AG10803 (cell line): ENCODE results near the gene RENBP.

Experiments
- DNase-seq: peaks from one replicate; pipeline ENCODE4 v3.0.0; 2010; ENCODE audit warnings: low read depth
- H3K4me3 ChIP-seq: 2 replicates; pipeline ENCODE4 v1.5.1; 2011; ENCODE audit warnings: mild to moderate bottlenecking, low read length, control low read depth
- TF ChIP-seq, protein P1 (sequence below): conservative IDR thresholded peaks from 2 replicates; pipeline ENCODE4 v1.5.1; 2011; ENCODE audit warnings: mild to moderate bottlenecking, low read length, control low read depth, inconsistent platforms

Gene RENBP

DNA sequence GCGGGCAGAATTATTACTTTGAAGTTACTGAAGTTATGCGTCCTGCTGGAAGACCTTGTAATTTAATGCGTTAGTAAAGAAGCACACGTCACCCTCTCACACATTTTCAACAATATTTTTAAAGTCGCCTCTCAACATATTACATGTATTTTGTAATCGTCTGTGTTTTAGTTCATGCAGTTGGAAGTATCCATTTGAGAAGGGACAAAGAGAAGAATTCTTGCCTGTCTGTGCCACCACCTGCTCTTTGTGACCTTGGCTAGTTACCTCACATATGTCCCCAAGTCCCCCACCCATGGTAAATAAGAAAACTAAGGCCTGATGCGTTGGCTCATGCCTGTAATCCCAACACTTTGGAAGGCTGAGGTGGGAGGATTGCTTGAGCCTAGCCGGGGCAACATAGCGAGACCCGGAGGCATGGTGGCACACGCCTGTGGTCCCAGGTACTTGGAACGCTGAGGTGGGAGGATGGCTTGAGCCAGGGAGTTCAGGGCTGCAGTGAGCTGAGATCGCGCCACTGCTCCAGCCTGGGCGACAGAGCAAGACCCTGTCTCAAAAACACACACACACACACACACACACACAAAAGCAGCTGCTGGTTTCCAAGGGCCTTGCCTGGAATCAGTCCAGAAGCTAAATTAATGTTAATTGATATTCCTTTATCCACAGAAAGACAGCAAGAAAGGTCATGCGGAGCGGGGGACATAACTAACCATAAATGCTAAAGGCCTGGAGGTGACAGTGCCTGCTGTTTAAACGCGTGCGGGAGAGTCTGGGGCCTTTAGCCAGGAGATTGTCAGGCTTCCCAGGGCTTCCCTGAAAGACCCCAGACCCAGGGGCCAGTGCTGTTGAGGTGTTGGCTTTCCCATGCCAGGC lies 28.9 kb upstream of the RENBP start:
- H3K4me3 ChIP-seq = peak overlapping the region; percentile 65
- DNase-seq = no peak
- TF ChIP-seq, protein P1, sequence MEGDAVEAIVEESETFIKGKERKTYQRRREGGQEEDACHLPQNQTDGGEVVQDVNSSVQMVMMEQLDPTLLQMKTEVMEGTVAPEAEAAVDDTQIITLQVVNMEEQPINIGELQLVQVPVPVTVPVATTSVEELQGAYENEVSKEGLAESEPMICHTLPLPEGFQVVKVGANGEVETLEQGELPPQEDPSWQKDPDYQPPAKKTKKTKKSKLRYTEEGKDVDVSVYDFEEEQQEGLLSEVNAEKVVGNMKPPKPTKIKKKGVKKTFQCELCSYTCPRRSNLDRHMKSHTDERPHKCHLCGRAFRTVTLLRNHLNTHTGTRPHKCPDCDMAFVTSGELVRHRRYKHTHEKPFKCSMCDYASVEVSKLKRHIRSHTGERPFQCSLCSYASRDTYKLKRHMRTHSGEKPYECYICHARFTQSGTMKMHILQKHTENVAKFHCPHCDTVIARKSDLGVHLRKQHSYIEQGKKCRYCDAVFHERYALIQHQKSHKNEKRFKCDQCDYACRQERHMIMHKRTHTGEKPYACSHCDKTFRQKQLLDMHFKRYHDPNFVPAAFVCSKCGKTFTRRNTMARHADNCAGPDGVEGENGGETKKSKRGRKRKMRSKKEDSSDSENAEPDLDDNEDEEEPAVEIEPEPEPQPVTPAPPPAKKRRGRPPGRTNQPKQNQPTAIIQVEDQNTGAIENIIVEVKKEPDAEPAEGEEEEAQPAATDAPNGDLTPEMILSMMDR = no peak

DNA sequence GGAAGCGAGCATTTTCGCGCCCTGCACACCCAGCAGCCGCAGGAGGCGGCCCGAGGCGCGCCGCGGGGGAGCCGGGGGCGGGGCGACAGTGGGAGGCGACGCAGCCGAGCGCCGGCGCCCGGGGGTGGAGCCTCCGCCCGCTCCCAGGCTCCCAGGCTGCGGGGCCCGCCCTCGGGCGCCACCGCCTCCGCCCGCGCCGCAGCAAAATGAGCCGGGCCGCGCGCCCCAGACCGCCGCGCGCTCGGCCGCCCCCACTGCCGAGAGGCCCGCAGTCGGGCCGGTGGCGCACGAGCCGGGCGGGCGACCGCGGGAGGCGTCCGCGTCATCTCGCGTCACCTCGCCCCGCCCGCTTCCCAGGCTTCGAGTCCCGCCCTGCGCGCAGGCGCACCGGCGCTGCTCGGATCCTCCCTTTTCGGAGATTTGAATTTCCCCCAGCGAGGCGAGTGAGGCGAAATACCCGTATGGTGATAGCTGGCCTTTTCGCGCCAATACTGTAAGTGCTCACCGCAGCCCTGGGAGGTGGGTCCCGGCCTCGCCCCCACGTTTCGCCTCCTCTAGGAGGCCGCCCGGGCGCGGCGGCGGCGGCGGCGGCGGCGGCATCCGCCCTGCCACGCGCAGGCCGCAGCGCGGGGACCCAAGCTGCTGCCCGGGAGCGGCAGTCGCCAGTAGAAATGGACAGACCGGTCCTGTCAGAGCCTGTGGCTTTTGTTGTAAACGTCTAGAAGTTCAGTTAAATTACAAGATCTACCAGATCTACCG lies 28.1 kb upstream of the RENBP start, which contains the start of gene TMEM187:
Gene TMEM187, plus strand, starts transcription at position 387 of the 759 bp plus-strand sequence. CDS start 9,309 bp downstream, outside the sequence.
- peak; percentile 75 for DNase-seq
- H3K4me3 ChIP-seq = peak within 1 kb of the TSS; percentile 89
- TF ChIP-seq, protein P1 = no peak

DNA sequence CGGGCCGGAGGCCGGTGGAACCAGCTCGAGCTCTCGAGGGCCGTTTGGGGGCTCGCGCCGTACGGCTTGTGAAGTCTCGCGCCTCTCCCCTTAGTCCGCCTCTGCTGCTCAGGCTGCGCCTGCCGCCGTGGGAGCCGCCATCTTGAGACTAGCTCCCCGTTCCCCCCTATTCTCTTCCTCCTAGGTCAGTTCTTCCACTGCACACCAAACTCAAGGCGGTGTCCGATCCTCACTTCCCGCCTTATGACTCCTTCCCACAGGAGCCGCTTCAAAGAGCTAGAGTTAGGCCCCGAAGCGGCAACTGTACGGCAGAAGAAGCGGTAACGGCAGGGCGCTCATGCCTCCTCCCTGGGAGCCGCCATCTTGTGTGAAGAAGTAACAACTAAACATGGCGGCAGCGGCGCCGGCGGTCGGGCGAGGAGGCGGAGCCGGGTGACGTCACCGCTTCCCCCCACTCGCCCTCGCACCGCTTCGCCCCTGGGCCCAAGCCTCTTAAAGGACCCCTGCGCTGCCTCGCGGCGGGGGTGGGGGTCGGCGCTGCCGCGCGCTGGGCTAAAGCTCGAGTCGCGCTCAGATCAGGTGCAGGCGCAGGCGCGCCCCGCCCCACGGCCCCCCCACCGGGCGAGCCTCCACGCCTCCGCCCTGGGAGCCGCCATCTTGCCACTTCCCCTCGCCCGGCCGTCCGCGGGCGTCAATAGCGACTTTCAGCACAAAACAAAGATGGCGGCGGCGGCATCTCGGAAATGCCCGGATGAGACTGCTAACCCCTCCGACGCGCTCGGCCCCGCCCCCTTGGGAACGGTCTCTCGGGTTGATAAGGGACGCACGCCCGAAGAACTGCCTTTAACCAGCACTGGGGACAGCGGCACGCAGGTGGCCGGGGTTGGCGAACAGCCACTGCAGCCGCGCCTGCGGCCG lies 27.3 kb upstream of the RENBP start, which contains the start of gene HCFC1:
Gene HCFC1, minus strand, starts transcription at position 369 of the 918 bp plus-strand sequence. CDS start 978 bp downstream, outside the sequence.
- H3K4me3 ChIP-seq = peak within 1 kb of the TSS; percentile 89
- TF ChIP-seq, protein P1 = no peak
- DNase-seq = peak; percentile 86

DNA sequence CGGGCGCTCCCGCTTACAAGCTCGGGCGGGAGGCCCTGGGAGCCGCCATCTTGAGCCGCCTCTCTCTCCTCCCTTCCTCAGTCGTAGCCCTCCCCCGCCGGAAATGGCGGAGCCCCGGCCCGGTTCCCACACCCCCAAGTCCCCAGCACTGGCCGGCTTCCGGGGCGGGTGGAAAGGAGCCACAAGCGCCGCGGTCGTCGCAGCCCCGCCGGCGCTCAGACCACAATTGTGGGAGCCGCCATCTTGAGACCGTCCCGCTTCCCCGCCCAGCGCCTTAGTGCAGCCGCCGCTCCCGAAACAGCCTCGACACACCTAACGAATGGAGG lies 26.6 kb upstream of the RENBP start:
- peak; percentile 85 for DNase-seq
- peak overlapping the region; percentile 89 for H3K4me3 ChIP-seq
- TF ChIP-seq, protein P1 = no peak

DNA sequence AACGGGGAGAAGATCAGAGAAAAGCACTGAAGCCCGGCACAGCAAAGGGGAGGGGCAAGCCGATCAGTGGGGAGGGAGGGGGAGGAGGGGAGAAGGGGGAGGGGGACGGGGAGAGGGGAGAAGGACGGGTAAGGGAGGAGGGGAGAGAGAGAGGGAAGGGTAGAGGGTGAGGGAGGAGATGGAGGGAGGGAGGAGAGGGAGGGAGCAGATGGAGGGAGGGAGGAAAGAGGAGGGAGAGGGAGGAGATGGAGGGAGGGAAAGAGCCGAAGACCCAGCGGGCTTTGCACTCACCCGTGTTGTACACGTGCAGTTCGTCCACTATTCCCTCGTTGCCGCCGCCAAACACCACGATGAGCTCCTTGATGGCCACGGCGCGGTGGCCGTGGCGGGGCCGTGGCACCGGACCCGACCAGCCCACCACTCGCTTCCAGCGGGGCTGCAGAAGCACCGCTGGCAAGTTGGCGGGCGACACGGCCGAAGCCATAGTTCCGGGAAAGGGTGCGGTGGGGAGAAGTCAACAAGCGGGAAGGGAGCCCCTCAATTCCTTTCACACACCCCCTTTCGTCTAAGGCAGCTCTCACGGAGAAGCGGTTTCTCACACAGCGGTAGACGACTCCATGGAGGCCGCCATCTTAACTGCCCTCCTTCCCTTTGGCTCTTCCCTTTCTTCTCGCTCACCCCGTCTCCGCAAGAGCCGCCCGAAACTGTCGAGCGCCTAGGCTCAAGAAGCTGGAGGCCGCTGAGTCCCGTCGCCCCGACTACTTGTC lies 26.1 kb upstream of the RENBP start:
- TF ChIP-seq, protein P1 = no peak
- H3K4me3 ChIP-seq = peak overlapping the region; percentile 89
- peak; percentile 70 for DNase-seq

DNA sequence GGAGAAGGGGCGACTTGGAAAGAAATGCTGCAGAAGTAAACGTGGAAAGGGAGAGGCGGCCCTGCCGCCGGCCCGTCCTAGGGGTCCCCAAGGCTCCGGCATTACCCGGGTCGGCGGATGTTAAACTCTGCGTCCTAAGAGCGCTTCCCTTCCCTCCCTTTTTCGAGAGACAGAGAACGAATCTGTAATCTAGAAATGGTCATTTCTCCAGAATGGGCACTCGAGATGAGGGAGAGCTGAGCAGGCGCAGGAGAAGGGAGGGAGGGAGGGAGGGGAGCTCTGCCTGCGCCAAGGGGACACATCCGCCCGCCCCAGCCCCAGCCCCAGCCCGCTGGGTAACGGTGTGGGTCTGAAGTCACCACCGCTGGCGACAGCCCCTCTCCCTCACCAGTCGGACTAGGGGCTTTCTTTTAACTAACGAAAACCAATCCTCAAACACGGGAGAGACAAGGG lies 25.5 kb upstream of the RENBP start:
- TF ChIP-seq, protein P1 = no peak
- DNase-seq = peak; percentile 23
- H3K4me3 ChIP-seq = peak overlapping the region; percentile 89
